SU-DHL-6 (cell line): ENCODE results near the gene CASQ2.

Experiments used
- H2AFZ ChIP-seq: fragments of 200-600 bp; sonication (generic); 2 replicates; pipeline ENCODE4 v1.6.1; 2014; ENCODE audit warnings: low read depth, mild to moderate bottlenecking, moderate library complexity, mixed read lengths, antibody characterized with exemption, low read length; ENCODE audit not compliant: severe bottlenecking
- H3F3A ChIP-seq: fragments of 200-600 bp; shearing (Covaris generic); 2 replicates; pipeline ENCODE4 v1.6.0; 2016; ENCODE audit warnings: antibody characterized with exemption, mild to moderate bottlenecking; ENCODE audit not compliant: insufficient read depth
- H3K27ac ChIP-seq: fragments of 200-600 bp; sonication (generic); 2 replicates; pipeline ENCODE4 v1.5.1; 2016; ENCODE audit warnings: low read depth, mild to moderate bottlenecking, low read length, moderate library complexity, mixed read lengths
- H3K27me3 ChIP-seq: fragments of 200-600 bp; sonication (generic), shearing (Covaris generic); 2 replicates; pipeline ENCODE4 v1.6.0; 2014; ENCODE audit warnings: mild to moderate bottlenecking, low read length
- H3K36me3 ChIP-seq: fragments of 200-600 bp; sonication (generic); 2 replicates; pipeline ENCODE4 v1.6.1; 2014; ENCODE audit warnings: mild to moderate bottlenecking, low read length, mixed read lengths
- H3K4me2 ChIP-seq: fragments of 300-600, 200-600 bp; shearing (Covaris generic), sonication (generic); 2 replicates; pipeline ENCODE4 v1.6.0; 2014; ENCODE audit warnings: low read length, low read depth, mild to moderate bottlenecking; ENCODE audit not compliant: poor library complexity, severe bottlenecking
- H3K4me3 ChIP-seq: fragments of 200-600 bp; sonication (generic); 2 replicates; pipeline ENCODE4 v1.5.1; 2014; ENCODE audit warnings: antibody characterized with exemption, low read length, mild to moderate bottlenecking, mixed read lengths; ENCODE audit not compliant: insufficient read depth, poor library complexity, severe bottlenecking
- H3K79me2 ChIP-seq: fragments of 200-600 bp; sonication (generic); 2 replicates; pipeline ENCODE4 v1.6.1; 2014; ENCODE audit warnings: mild to moderate bottlenecking, low read length, moderate library complexity; ENCODE audit not compliant: insufficient read depth
- H3K9ac ChIP-seq: fragments of 200-600 bp; sonication (generic); 2 replicates; pipeline ENCODE4 v1.7.0; 2014; ENCODE audit warnings: mild to moderate bottlenecking, low read length
- H3K9me2 ChIP-seq: fragments of 200-600 bp; sonication (generic); replicated peaks from 2 replicates; pipeline ENCODE4 v1.6.1; 2014; ENCODE audit warnings: low read length; ENCODE audit not compliant: insufficient read depth
- H3K9me3 ChIP-seq: fragments of 200-600 bp; sonication (generic); 2 replicates; pipeline ENCODE4 v1.6.1; 2014; ENCODE audit warnings: low read length, mixed read lengths; ENCODE audit not compliant: insufficient read depth
- H4K20me1 ChIP-seq: fragments of 200-600 bp; sonication (generic); 2 replicates; pipeline ENCODE4 v1.6.1; 2014; ENCODE audit warnings: low read depth, mild to moderate bottlenecking, antibody characterized with exemption, low read length, moderate library complexity, mixed read lengths
- CTCF ChIP-seq: fragments of 200-600 bp; sonication (generic); IDR thresholded peaks from one replicate; pipeline ENCODE4 v1.5.1; 2017; ENCODE audit warnings: antibody characterized with exemption, mild to moderate bottlenecking, low read length, moderate library complexity; ENCODE audit not compliant: insufficient read depth, poor library complexity, severe bottlenecking
- EZH2phosphoT487 ChIP-seq: fragments of 200-600 bp; sonication (generic), shearing (Covaris generic); conservative IDR thresholded peaks from 2 replicates; pipeline ENCODE4 v1.6.1; 2018; ENCODE audit warnings: mild to moderate bottlenecking, antibody characterized with exemption, low read length, moderate library complexity, mixed read lengths

CASQ2 gene

GRCh38 chr1:115809847-115810246 is 41.3 kb upstream of the CASQ2 start:
- H4K20me1 ChIP-seq = no peaks in the 10 kb centered on the region
- no peak overlapping the region for H3K4me2 ChIP-seq
- H3K27me3 ChIP-seq = no peaks in the 10 kb centered on the region
- TF ChIP-seq EZH2phosphoT487 (no peak), CTCF (no peak)
- H3K27ac ChIP-seq = no peak overlapping the region
- H3F3A ChIP-seq = no peaks in the 10 kb centered on the region
- no peak overlapping the region for H3K4me3 ChIP-seq
- H3K9me3 ChIP-seq = no peaks in the 10 kb centered on the region
- H3K36me3 ChIP-seq = no peaks in the 10 kb centered on the region
- H3K79me2 ChIP-seq = no peaks in the 10 kb centered on the region
- no peaks in the 10 kb centered on the region for H3K9me2 ChIP-seq
- H2AFZ ChIP-seq = no peak overlapping the region
- no peak overlapping the region for H3K9ac ChIP-seq

- TF ChIP-seq CTCF (no peak), EZH2phosphoT487 (no peak)
- Histone ChIP-seq H3K4me2 (no peak overlapping the region), H3K9me2 (no peaks in the 10 kb centered on the region), H3K9ac (no peak overlapping the region), H3K79me2 (no peaks in the 10 kb centered on the region), H4K20me1 (no peaks in the 10 kb centered on the region), H3F3A (no peaks in the 10 kb centered on the region), H3K27me3 (no peaks in the 10 kb centered on the region), H3K9me3 (no peaks in the 10 kb centered on the region), H3K36me3 (no peaks in the 10 kb centered on the region), H2AFZ (no peak overlapping the region), H3K4me3 (no peak overlapping the region), H3K27ac (no peak overlapping the region)
These were observed 40.6 kb upstream of the CASQ2 start for GRCh38 chr1:115809076-115809475.

GRCh38 chr1:115807723-115808122 is 39.2 kb upstream of the CASQ2 start:
- Histone ChIP-seq H3K9me2 (no peaks in the 10 kb centered on the region), H3K4me2 (no peak overlapping the region), H2AFZ (no peak overlapping the region), H3K27me3 (no peaks in the 10 kb centered on the region), H3K9ac (no peak overlapping the region), H3F3A (no peaks in the 10 kb centered on the region), H3K79me2 (no peaks in the 10 kb centered on the region), H3K9me3 (no peaks in the 10 kb centered on the region), H3K4me3 (no peak overlapping the region), H4K20me1 (no peaks in the 10 kb centered on the region), H3K27ac (no peak overlapping the region), H3K36me3 (no peaks in the 10 kb centered on the region)
- no peak for TF ChIP-seq EZH2phosphoT487
- TF ChIP-seq CTCF = peak; percentile 57
